ENCODE results near the gene ZNRD2.
"Not testable (repeated sequence)": the region's sequence is repeated elsewhere in the genome, so short reads cannot be mapped to it uniquely, and the experiment has no call there.

The ZNRD2 gene

GRCh38 chr11:65557280-65558001 is 12.8 kb upstream of the ZNRD2 start:
- FAIRE-seq: no peak

GRCh38 chr11:65558002-65558929 is 12.0 kb upstream of the ZNRD2 start, which contains the start of gene LTBP3:
Gene LTBP3, minus strand, starts transcription at chr11:65558359. Its CDS starts 400 bp downstream, at chr11:65557959.
- no peak for FAIRE-seq

- FAIRE-seq: no peak
These were observed 11.3 kb upstream of the ZNRD2 start for GRCh38 chr11:65558930-65559509.

GRCh38 chr11:65559535-65559934 is 10.7 kb upstream of the ZNRD2 start:
- FAIRE-seq: no peak

GRCh38 chr11:65559951-65560537 is 10.2 kb upstream of the ZNRD2 start:
- FAIRE-seq: no peak

GRCh38 chr11:65560555-65561418 is 9.5 kb upstream of the ZNRD2 start:
- no peak for FAIRE-seq

GRCh38 chr11:65562020-65562419 is 8.3 kb upstream of the ZNRD2 start:
- no peak for FAIRE-seq

- no peak for FAIRE-seq
These were observed 7.5 kb upstream of the ZNRD2 start for GRCh38 chr11:65562788-65563187.

GRCh38 chr11:65563601-65564000 is 6.7 kb upstream of the ZNRD2 start:
- FAIRE-seq: no peak

- FAIRE-seq: not testable (repeated sequence)
These were observed 5.3 kb upstream of the ZNRD2 start for GRCh38 chr11:65564879-65565559.

- no peak for FAIRE-seq
These were observed 4.4 kb upstream of the ZNRD2 start for GRCh38 chr11:65565624-65566453.

- FAIRE-seq: no peak
These were observed 909 bp upstream of the ZNRD2 start for GRCh38 chr11:65569164-65569972.

- FAIRE-seq: no peak
These were observed 1.1 kb downstream of the ZNRD2 start for GRCh38 chr11:65571420-65571819.

GRCh38 chr11:65571940-65572339 is 1.7 kb downstream of the ZNRD2 start:
- FAIRE-seq: no peak

- no peak for FAIRE-seq
These were observed 2.2 kb downstream of the ZNRD2 start, which contains the start of gene FAM89B for GRCh38 chr11:65572356-65573051. Gene FAM89B, plus strand, starts transcription at chr11:65572538. Its CDS starts 132 bp downstream, at chr11:65572670.

GRCh38 chr11:65573391-65574079 is 3.3 kb downstream of the ZNRD2 start:
- no peak for FAIRE-seq

- no peak for FAIRE-seq
These were observed 4.0 kb downstream of the ZNRD2 start for GRCh38 chr11:65574109-65574810.
